GM23248 (cell line): ENCODE data around the gene CRYAB. TPM values are rescaled to one million over a fixed set of nuclear protein-coding genes. Genes with fewer than 3 reads are reported as not detected.

Experiments
- DNase-seq: peaks from one replicate; pipeline ENCODE4 v3.0.0-alpha.2; 2015
- H2AFZ ChIP-seq: fragments of 200-600 bp; sonication (generic); 2 replicates; pipeline ENCODE4 v1.6.1; 2016; ENCODE audit warnings: antibody characterized with exemption
- H3F3A ChIP-seq: fragments of 200-600 bp; sonication (generic); 2 replicates; pipeline ENCODE4 v1.6.1; 2016; ENCODE audit warnings: mild to moderate bottlenecking, antibody characterized with exemption, mixed run types; ENCODE audit not compliant: insufficient read depth
- H3K27ac ChIP-seq: fragments of 200-600 bp; sonication (generic); 2 replicates; pipeline ENCODE4 v1.5.1; 2016; ENCODE audit warnings: mild to moderate bottlenecking
- H3K27me3 ChIP-seq: fragments of 200-600 bp; sonication (generic); replicated peaks from 2 replicates; pipeline ENCODE4 v1.6.1; 2016; ENCODE audit warnings: mild to moderate bottlenecking; ENCODE audit not compliant: insufficient read depth
- H3K36me3 ChIP-seq: fragments of 200-600 bp; sonication (generic); 2 replicates; pipeline ENCODE4 v1.6.1; 2016; ENCODE audit warnings: low read depth, mild to moderate bottlenecking
- H3K4me1 ChIP-seq: fragments of 200-600 bp; sonication (generic); 2 replicates; pipeline ENCODE4 v1.6.1; 2016; ENCODE audit warnings: mild to moderate bottlenecking; ENCODE audit not compliant: insufficient read depth
- H3K4me2 ChIP-seq: fragments of 200-600 bp; sonication (generic); one replicate; pipeline ENCODE4 v1.6.1; 2016; ENCODE audit warnings: mild to moderate bottlenecking; ENCODE audit not compliant: unreplicated experiment
- H3K4me3 ChIP-seq: fragments of 200-600 bp; sonication (generic); 2 replicates; pipeline ENCODE4 v1.5.1; 2016; ENCODE audit warnings: mild to moderate bottlenecking
- H3K79me2 ChIP-seq: fragments of 200-600 bp; sonication (generic); 2 replicates; pipeline ENCODE4 v1.6.1; 2016; ENCODE audit warnings: mild to moderate bottlenecking; ENCODE audit not compliant: insufficient read depth
- H3K9ac ChIP-seq: fragments of 200-600 bp; sonication (generic); 2 replicates; pipeline ENCODE4 v1.6.1; 2016; ENCODE audit warnings: mild to moderate bottlenecking
- H3K9me2 ChIP-seq: fragments of 200-600 bp; sonication (generic); 2 replicates; pipeline ENCODE4 v1.6.1; 2016; ENCODE audit warnings: mixed run types, mild to moderate bottlenecking, moderate library complexity; ENCODE audit not compliant: insufficient read depth
- H3K9me3 ChIP-seq: fragments of 200-600 bp; sonication (generic); one replicate; pipeline ENCODE4 v1.6.1; 2017; ENCODE audit warnings: low read depth
- H4K20me1 ChIP-seq: fragments of 200-600 bp; sonication (generic); 2 replicates; pipeline ENCODE4 v1.6.0; 2016; ENCODE audit not compliant: insufficient read depth
- EZH2 ChIP-seq: fragments of 200-600 bp; sonication (generic); IDR thresholded peaks from 2 replicates; pipeline ENCODE4 v1.6.1; 2018; ENCODE audit warnings: antibody characterized with exemption, mild to moderate bottlenecking; ENCODE audit not compliant: insufficient read depth, poor library complexity, severe bottlenecking
- EZH2phosphoT487 ChIP-seq: fragments of 200-600 bp; sonication (generic); IDR thresholded peaks from 2 replicates; pipeline ENCODE4 v1.6.1; 2018; ENCODE audit warnings: antibody characterized with exemption, moderate library complexity, mild to moderate bottlenecking, low read depth; ENCODE audit not compliant: insufficient read depth
- WGBS, 2 experiments: methylation state at CpG; one replicate each; pipeline ENCODE4 v1.1.6; 2015 to 2017; ENCODE audit warnings: low lambda C conversion rate in 2 of 2, low coverage in 1 of 2; ENCODE audit errors: missing lambda C conversion rate in 2 of 2; 5-methylcytosine and 5-hydroxymethylcytosine counted together
- in situ Hi-C: fragments of 300-500 bp; cut with MboI; formaldehyde crosslinking; loops from 2 replicates; pipeline ENCODE4 v1.15.0; 2020
- polyA plus RNA-seq: library from polyadenylated mRNA; unstranded; fragments of >200 nt; fragmentation: Nextera tagmentation; extraction: Ambion mirVana; gene quantifications from 2 replicates; pipeline ENCODE4 v1.2.1, GENCODE V29; 2016
- total RNA-seq: library from RNA; depleted of rRNA; stranded (reverse); fragments of >200 nt; shearing (Covaris generic); gene quantifications from 2 replicates; pipeline ENCODE4 v1.2.3, GENCODE V29; 2014

Gene CRYAB
- total and polyA plus RNA-seq, 2 experiments from 2014 or later = 91.0 to 455 TPM

DNA sequence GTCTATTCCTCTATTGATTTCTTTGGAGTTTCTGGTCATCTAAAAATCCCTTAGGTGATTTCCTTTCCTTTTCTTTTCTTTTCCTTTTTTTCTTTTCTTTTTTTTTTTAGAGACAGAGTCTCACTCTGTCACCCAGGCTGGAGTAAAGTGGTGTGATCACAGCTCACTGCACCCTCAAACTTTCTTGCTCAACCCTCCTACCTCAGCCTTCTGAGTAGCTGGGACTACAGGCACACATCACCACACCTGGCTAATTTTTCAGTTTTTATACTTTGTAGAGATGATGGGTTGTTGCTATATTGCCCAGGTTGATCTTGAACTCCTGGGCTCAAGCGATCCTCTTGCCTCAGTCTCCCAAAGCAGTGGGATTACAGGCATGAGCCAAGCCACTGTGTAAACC lies 5.2 kb upstream of the CRYAB start:
- in situ Hi-C loops = no loop called here
- peaks cover 9% of the 10 kb centered on the region for H3F3A ChIP-seq
- WGBS, 2 experiments = 93 to 100% methylated on average over 1 of the region's 1 CpG

GRCh38 chr11:111913997-111914396 lies 2.4 kb upstream of the CRYAB start:
- Histone ChIP-seq H3K4me3 (peak overlapping the region; percentile 65), H3F3A (peaks cover 30% of the 10 kb centered on the region), H3K36me3 (0 out of 2 replicates have a peak, but pooled peaks cover 5% of the 10 kb centered on the region), H3K9me3 (no peaks in the 10 kb centered on the region), H2AFZ (peak overlapping the region; percentile 59; the same call in 1 of the 2 replicates), H3K79me2 (peaks cover 31% of the 10 kb centered on the region), H3K9ac (peak overlapping the region; percentile 81), H3K9me2 (no peaks in the 10 kb centered on the region), H4K20me1 (no peaks in the 10 kb centered on the region), H3K4me2 (peak overlapping the region; percentile 79), H3K27ac (peak overlapping the region; percentile 95), H3K4me1 (peaks cover 38% of the 10 kb centered on the region), H3K27me3 (no peaks in the 10 kb centered on the region)
- DNase-seq = peak; percentile 92
- TF ChIP-seq EZH2phosphoT487 (no peak), EZH2 (no peak)
- in situ Hi-C loops = no loop called here
- WGBS, 2 experiments = 1 to 2% methylated on average over 4 of the region's 4 CpGs

More for the DNA sequence above, 5.2 kb upstream of the CRYAB start:
- peaks cover 22% of the 10 kb centered on the region for H3K79me2 ChIP-seq
- DNase-seq = no peak
- peaks cover 28% of the 10 kb centered on the region for H3K4me1 ChIP-seq
- H3K9me2 ChIP-seq = no peaks in the 10 kb centered on the region
- H3K9ac ChIP-seq = no peak overlapping the region
- no peak overlapping the region for H2AFZ ChIP-seq
- no peak overlapping the region for H3K27ac ChIP-seq
- H3K27me3 ChIP-seq = no peaks in the 10 kb centered on the region
- TF ChIP-seq EZH2 (no peak), EZH2phosphoT487 (no peak)
- no peaks in the 10 kb centered on the region for H4K20me1 ChIP-seq
- H3K9me3 ChIP-seq = no peaks in the 10 kb centered on the region
- no peak overlapping the region for H3K4me3 ChIP-seq
- no peak overlapping the region for H3K4me2 ChIP-seq
- H3K36me3 ChIP-seq = no peaks in the 10 kb centered on the region

GRCh38 chr11:111913031-111913861 lies 1.7 kb upstream of the CRYAB start:
- Histone ChIP-seq H3K4me2 (peak overlapping the region; percentile 79), H2AFZ (peak overlapping the region; percentile 59), H3K27me3 (no peaks in the 10 kb centered on the region), H3K36me3 (0 out of 2 replicates have a peak, but pooled peaks cover 6% of the 10 kb centered on the region), H3K9me3 (no peaks in the 10 kb centered on the region), H3K4me3 (peak overlapping the region; percentile 65), H3K79me2 (peaks cover 31% of the 10 kb centered on the region), H3K9me2 (no peaks in the 10 kb centered on the region), H3K27ac (peak overlapping the region; percentile 95), H3K4me1 (peaks cover 38% of the 10 kb centered on the region), H3K9ac (peak overlapping the region; percentile 81), H4K20me1 (no peaks in the 10 kb centered on the region), H3F3A (peaks cover 37% of the 10 kb centered on the region)
- TF ChIP-seq EZH2phosphoT487 = no peak
- TF ChIP-seq EZH2 = no peak
- peak; percentile 53 for DNase-seq
- WGBS, 2 experiments = 18% methylated on average over 20 to 24 of the region's 24 CpGs
- in situ Hi-C loops = no loop called here

- in situ Hi-C loops = no loop called here
- peak within 1 kb of the TSS; percentile 79 for H3K4me2 ChIP-seq
These were observed 965 bp upstream of the CRYAB start, which contains the start of gene HSPB2 for GRCh38 chr11:111912535-111912934. HSPB2 (plus strand) TSS chr11:111912734; CDS start chr11:111912830, 96 bp downstream.

More at GRCh38 chr11:111912535-111912934, 965 bp upstream of the CRYAB start, which contains the start of gene HSPB2:
- Histone ChIP-seq H3F3A (peaks cover 39% of the 10 kb centered on the region), H3K36me3 (0 out of 2 replicates have a peak, but pooled peaks cover 6% of the 10 kb centered on the region), H4K20me1 (no peaks in the 10 kb centered on the region), H3K27me3 (no peaks in the 10 kb centered on the region), H3K27ac (peak within 1 kb of the TSS; percentile 95), H3K9ac (peak within 1 kb of the TSS; percentile 81), H2AFZ (peak within 1 kb of the TSS; percentile 68), H3K9me2 (no peaks in the 10 kb centered on the region), H3K79me2 (peaks cover 31% of the 10 kb centered on the region), H3K4me1 (peaks cover 38% of the 10 kb centered on the region), H3K9me3 (no peaks in the 10 kb centered on the region), H3K4me3 (peak within 1 kb of the TSS; percentile 65)
- 2 to 20% methylated on average over 1 to 26 of the region's 26 CpGs for WGBS, 2 experiments
- no peak for TF ChIP-seq EZH2
- no peak for TF ChIP-seq EZH2phosphoT487
- DNase-seq = peak; percentile 50
